NT2/D1 (cell line): Measurements from ENCODE around the gene MCFD2.

Experiments used
- SUZ12 ChIP-seq: IDR thresholded peaks from 2 replicates; pipeline ENCODE4 v1.6.1; 2011; ENCODE audit not compliant: insufficient read length, insufficient read depth; ENCODE audit errors: extremely low read depth
- YY1 ChIP-seq: IDR thresholded peaks from 2 replicates; pipeline ENCODE4 v1.6.1; 2011; ENCODE audit not compliant: insufficient read length, insufficient read depth
- ZNF274 ChIP-seq: IDR thresholded peaks from 2 replicates; pipeline ENCODE4 v1.6.1; 2011; ENCODE audit warnings: mild to moderate bottlenecking, low read depth, low read length

- no peak for TF ChIP-seq YY1
- TF ChIP-seq SUZ12, result no peak
- no peak for TF ChIP-seq ZNF274
These were observed 42.6 kb downstream of the MCFD2 start for GRCh38 chr2:46872902-46873603.
